GM03348 (cell line): Measurements from ENCODE around the gene TEX9.
A peak's percentile ranks its signal among the peaks of the same experiment; 100 is the strongest.

Experiments used
- DNase-seq: peaks from one replicate; pipeline ENCODE4 v3.0.0; 2012; ENCODE audit warnings: low spot score

Gene TEX9

GRCh38 chr15:56445746-56446145 lies 80.5 kb downstream of the TEX9 start:
- DNase-seq, result no peak

GRCh38 chr15:56454836-56455235 lies 89.6 kb downstream of the TEX9 start:
- DNase-seq, result no peak

GRCh38 chr15:56456229-56456628 lies 91.0 kb downstream of the TEX9 start:
- DNase-seq, result no peak

- DNase-seq, result no peak
These were observed 93.9 kb downstream of the TEX9 start for GRCh38 chr15:56459096-56459495.

GRCh38 chr15:56460071-56460470 lies 94.8 kb downstream of the TEX9 start:
- DNase-seq, result no peak

GRCh38 chr15:56460947-56461346 lies 95.7 kb downstream of the TEX9 start:
- DNase-seq, result no peak

GRCh38 chr15:56464893-56465520 lies 99.8 kb downstream of the TEX9 start, which contains the start of gene MNS1:
MNS1 (minus strand) TSS chr15:56465137; CDS start chr15:56464972, 165 bp downstream.
- peak; percentile 97 for DNase-seq

GRCh38 chr15:56467616-56468015 lies 102.4 kb downstream of the TEX9 start:
- DNase-seq, result no peak

- DNase-seq, result peak; percentile 40
These were observed 103.2 kb downstream of the TEX9 start for GRCh38 chr15:56468401-56468800.

GRCh38 chr15:56469483-56469882 lies 104.3 kb downstream of the TEX9 start:
- DNase-seq, result no peak

GRCh38 chr15:56471440-56472069 lies 106.3 kb downstream of the TEX9 start:
- DNase-seq, result no peak

- no peak for DNase-seq
These were observed 107.1 kb downstream of the TEX9 start for GRCh38 chr15:56472278-56472677.

- DNase-seq, result no peak
These were observed 107.8 kb downstream of the TEX9 start for GRCh38 chr15:56473017-56473416.

- no peak for DNase-seq
These were observed 110.1 kb downstream of the TEX9 start for GRCh38 chr15:56475351-56475750.
